ENCODE measurements around the gene FBXW8. TPM values are rescaled to one million over a fixed set of nuclear protein-coding genes. Genes with fewer than 3 reads are reported as not detected.

The FBXW8 gene
- total RNA-seq, 2 experiments from 2014 or later, result 7.2 TPM

DNA sequence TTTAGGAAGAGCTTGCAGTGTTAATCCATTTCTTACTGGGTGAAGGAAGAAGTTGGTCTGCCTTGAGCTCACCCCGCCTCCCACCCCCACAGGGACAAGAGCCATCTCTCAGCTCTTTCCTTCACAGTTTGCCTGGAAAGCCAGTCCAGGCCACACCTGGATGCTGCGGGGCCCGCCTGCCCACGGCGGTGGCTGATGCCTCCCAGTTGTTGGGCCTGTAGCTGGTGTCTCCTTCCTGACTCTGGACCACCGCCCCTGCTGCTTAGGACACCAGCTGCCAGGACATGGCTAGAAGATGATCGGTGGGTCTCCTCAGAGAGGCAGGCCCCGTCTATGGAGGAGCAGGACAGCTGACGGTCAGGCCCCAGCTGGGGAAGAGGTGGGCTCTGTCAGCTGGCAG is 95.6 kb downstream of the FBXW8 start:
- Mint-ChIP-seq H3K36me3 (ENCODE audit: low read depth) (peaks cover 9% of the 10 kb centered on the region), H3K27ac (no peak overlapping the region), H3K4me3 (no peak overlapping the region), H3K4me1 (peaks cover 10% of the 10 kb centered on the region), H3K27me3 (no peaks in the 10 kb centered on the region), H3K9me3 (no peaks in the 10 kb centered on the region)
- CTCF ChIA-PET, result no interaction called here
- no peak for DNase-seq
- POLR2A ChIA-PET, result no interaction called here

DNA sequence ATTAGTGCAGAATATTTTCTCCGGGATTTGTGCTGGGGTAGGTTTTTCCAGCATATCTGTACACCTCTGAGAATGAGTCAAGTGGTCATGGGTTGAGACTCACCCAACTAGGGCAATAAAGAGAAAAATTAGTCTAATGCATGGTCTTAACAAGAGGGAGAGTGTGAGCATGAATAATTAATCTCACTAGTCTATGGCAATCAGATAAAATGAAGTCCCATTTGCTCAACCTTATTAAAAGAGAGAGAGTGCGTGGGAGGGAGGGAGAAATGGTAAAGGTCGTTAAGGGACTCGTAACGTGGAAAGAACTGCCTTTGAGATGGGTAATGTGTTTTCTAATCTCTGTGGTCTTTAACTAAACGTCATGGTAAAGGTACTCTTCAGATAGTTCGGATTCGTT is 96.8 kb downstream of the FBXW8 start:
- Mint-ChIP-seq H3K4me1 (peaks cover 10% of the 10 kb centered on the region), H3K36me3 (ENCODE audit: low read depth) (peaks cover 14% of the 10 kb centered on the region), H3K9me3 (no peaks in the 10 kb centered on the region), H3K4me3 (no peak overlapping the region), H3K27ac (no peak overlapping the region), H3K27me3 (no peaks in the 10 kb centered on the region)
- CTCF ChIA-PET, result no interaction called here
- POLR2A ChIA-PET, result no interaction called here
- no peak for DNase-seq

GRCh38 chr12:117009759-117010158 is 99.0 kb downstream of the FBXW8 start:
- no peak overlapping the region for H3K4me3 Mint-ChIP-seq
- H3K9me3 Mint-ChIP-seq, result peaks cover 7% of the 10 kb centered on the region
- ChIA-PET CTCF (no interaction called here), POLR2A (no interaction called here)
- peaks cover 10% of the 10 kb centered on the region for H3K4me1 Mint-ChIP-seq
- no peak overlapping the region for H3K27ac Mint-ChIP-seq
- no peak for DNase-seq
- H3K36me3 Mint-ChIP-seq (ENCODE audit: low read depth), result peaks cover 33% of the 10 kb centered on the region
- no peaks in the 10 kb centered on the region for H3K27me3 Mint-ChIP-seq

GRCh38 chr12:117010693-117011451 is 100.1 kb downstream of the FBXW8 start:
- peaks cover 44% of the 10 kb centered on the region for H3K36me3 Mint-ChIP-seq (ENCODE audit: low read depth)
- no peaks in the 10 kb centered on the region for H3K27me3 Mint-ChIP-seq
- no peak for DNase-seq
- CTCF ChIA-PET, result no interaction called here
- H3K9me3 Mint-ChIP-seq, result peaks cover 8% of the 10 kb centered on the region
- no peak overlapping the region for H3K27ac Mint-ChIP-seq
- H3K4me1 Mint-ChIP-seq, result peaks cover 2% of the 10 kb centered on the region
- POLR2A ChIA-PET, result no interaction called here
- H3K4me3 Mint-ChIP-seq, result no peak overlapping the region

GRCh38 chr12:117011988-117012805 is 101.4 kb downstream of the FBXW8 start:
- Mint-ChIP-seq H3K9me3 (peaks cover 8% of the 10 kb centered on the region), H3K27ac (no peak overlapping the region), H3K4me1 (no peaks in the 10 kb centered on the region), H3K27me3 (no peaks in the 10 kb centered on the region), H3K36me3 (ENCODE audit: low read depth) (peaks cover 53% of the 10 kb centered on the region), H3K4me3 (no peak overlapping the region)
- no peak for DNase-seq
- CTCF ChIA-PET, result interaction anchor here (0.6 to 1.1 kb wide), 2 partner anchors 108 to 138 kb away, joined by 3 read pairs; no protein-coding TSS in a partner anchor
- POLR2A ChIA-PET, result no interaction called here

- POLR2A ChIA-PET, result no interaction called here
- DNase-seq, result no peak
- no peak overlapping the region for H3K27ac Mint-ChIP-seq
- no peaks in the 10 kb centered on the region for H3K27me3 Mint-ChIP-seq
- H3K9me3 Mint-ChIP-seq, result peaks cover 8% of the 10 kb centered on the region
- H3K4me3 Mint-ChIP-seq, result no peak overlapping the region
- H3K4me1 Mint-ChIP-seq, result no peaks in the 10 kb centered on the region
- CTCF ChIA-PET, result interaction anchor here (1.0 kb wide), 1 partner anchor 11 kb away, joined by 6 read pairs; no protein-coding TSS in a partner anchor
- H3K36me3 Mint-ChIP-seq (ENCODE audit: low read depth), result peaks cover 53% of the 10 kb centered on the region
Observed at GRCh38 chr12:117013726-117014125, 103.0 kb downstream of the FBXW8 start.

- DNase-seq, result no peak
- H3K9me3 Mint-ChIP-seq, result peaks cover 8% of the 10 kb centered on the region
- no peaks in the 10 kb centered on the region for H3K27me3 Mint-ChIP-seq
- H3K36me3 Mint-ChIP-seq (ENCODE audit: low read depth), result peaks cover 52% of the 10 kb centered on the region
- H3K4me3 Mint-ChIP-seq, result no peak overlapping the region
- POLR2A ChIA-PET, result no interaction called here
- H3K4me1 Mint-ChIP-seq, result no peaks in the 10 kb centered on the region
- CTCF ChIA-PET, result interaction anchor here (1.0 kb wide), 1 partner anchor 11 kb away, joined by 6 read pairs; no protein-coding TSS in a partner anchor
- H3K27ac Mint-ChIP-seq, result no peak overlapping the region
Observed at GRCh38 chr12:117014342-117014887, 103.7 kb downstream of the FBXW8 start.

- no peak overlapping the region for H3K27ac Mint-ChIP-seq
- peaks cover 49% of the 10 kb centered on the region for H3K36me3 Mint-ChIP-seq (ENCODE audit: low read depth)
- CTCF ChIA-PET, result no interaction called here
- no peak overlapping the region for H3K4me3 Mint-ChIP-seq
- POLR2A ChIA-PET, result no interaction called here
- no peaks in the 10 kb centered on the region for H3K4me1 Mint-ChIP-seq
- peaks cover 8% of the 10 kb centered on the region for H3K9me3 Mint-ChIP-seq
- DNase-seq, result no peak
- no peaks in the 10 kb centered on the region for H3K27me3 Mint-ChIP-seq
Observed at GRCh38 chr12:117015811-117016210, 105.1 kb downstream of the FBXW8 start.

DNA sequence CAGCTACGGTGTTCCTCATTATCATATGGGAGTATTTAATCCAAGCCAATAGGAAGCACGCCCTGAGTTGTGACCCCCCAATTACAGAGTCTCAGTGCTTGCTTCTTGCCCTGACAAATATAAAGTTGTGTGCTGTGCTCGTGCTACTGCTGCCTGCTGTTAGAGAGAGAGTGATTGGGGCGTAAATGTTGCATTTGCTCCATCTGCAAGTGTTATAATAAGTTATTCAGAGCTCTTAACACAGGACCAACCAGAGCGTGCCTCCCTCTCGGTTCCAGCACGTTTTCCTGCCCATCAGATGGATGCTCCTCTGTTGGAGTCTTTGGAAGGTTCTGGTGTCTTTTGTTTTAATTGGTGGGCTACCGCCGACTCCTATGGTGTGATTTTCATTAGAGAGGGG is 107.1 kb downstream of the FBXW8 start:
- no peak for DNase-seq
- POLR2A ChIA-PET, result no interaction called here
- Mint-ChIP-seq H3K36me3 (ENCODE audit: low read depth) (peaks cover 41% of the 10 kb centered on the region), H3K27ac (no peak overlapping the region), H3K9me3 (peaks cover 8% of the 10 kb centered on the region), H3K4me1 (no peaks in the 10 kb centered on the region), H3K4me3 (no peak overlapping the region), H3K27me3 (no peaks in the 10 kb centered on the region)
- CTCF ChIA-PET, result interaction anchor here (0.8 kb wide), 1 partner anchor 102 kb away, joined by 4 read pairs; no protein-coding TSS in a partner anchor

DNA sequence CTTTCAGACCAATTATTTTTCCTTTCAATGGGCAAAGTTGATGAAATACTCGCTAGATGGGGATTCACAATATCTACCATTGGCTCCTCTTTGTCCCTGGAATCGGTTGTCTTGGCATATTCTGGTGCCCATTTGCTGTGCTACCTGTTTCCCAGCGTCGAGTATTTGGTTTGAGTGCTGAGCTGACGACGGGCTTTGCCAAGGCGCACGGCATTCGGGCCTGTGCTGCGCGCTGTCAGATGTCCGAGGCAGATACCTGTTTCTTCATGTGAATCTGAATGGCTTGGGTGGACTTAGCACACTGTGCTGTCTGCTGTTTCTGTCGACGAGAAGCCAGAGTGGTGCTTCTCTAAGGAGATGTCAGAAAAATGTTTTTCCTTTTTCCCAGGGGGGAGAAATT is 107.5 kb downstream of the FBXW8 start:
- Mint-ChIP-seq H3K27ac (no peak overlapping the region), H3K9me3 (peaks cover 8% of the 10 kb centered on the region), H3K4me1 (no peaks in the 10 kb centered on the region), H3K27me3 (no peaks in the 10 kb centered on the region), H3K36me3 (ENCODE audit: low read depth) (peaks cover 36% of the 10 kb centered on the region), H3K4me3 (no peak overlapping the region)
- DNase-seq, result no peak
- ChIA-PET CTCF (interaction anchor here (0.8 kb wide), 1 partner anchor 102 kb away, joined by 4 read pairs; no protein-coding TSS in a partner anchor), POLR2A (no interaction called here)

DNA sequence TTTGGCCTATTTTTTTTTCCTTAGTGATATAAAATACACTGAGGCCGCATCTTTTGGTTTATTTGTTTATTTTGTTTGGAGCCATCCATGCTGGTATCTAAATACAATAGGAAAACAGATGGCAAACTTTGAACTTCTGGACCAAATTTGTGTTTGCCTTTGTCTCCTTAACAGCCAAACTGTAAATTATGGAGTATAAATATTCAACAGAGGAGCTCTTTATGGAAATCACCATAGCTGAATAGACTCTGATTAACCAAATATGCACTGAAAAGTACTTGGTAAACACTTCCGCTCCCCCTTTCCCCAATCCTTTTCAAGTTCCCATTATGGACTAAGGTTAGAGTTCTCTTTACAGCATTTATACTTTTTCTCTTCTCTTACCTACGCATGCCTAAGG is 107.9 kb downstream of the FBXW8 start:
- ChIA-PET CTCF (no interaction called here), POLR2A (no interaction called here)
- Mint-ChIP-seq H3K27ac (no peak overlapping the region), H3K4me1 (no peaks in the 10 kb centered on the region), H3K4me3 (no peak overlapping the region), H3K36me3 (ENCODE audit: low read depth) (peaks cover 35% of the 10 kb centered on the region), H3K27me3 (no peaks in the 10 kb centered on the region), H3K9me3 (peaks cover 8% of the 10 kb centered on the region)
- DNase-seq, result no peak

- Mint-ChIP-seq H3K4me1 (no peaks in the 10 kb centered on the region), H3K27ac (no peak overlapping the region), H3K27me3 (no peaks in the 10 kb centered on the region), H3K4me3 (no peak overlapping the region), H3K9me3 (no peaks in the 10 kb centered on the region), H3K36me3 (ENCODE audit: low read depth) (peaks cover 24% of the 10 kb centered on the region)
- CTCF ChIA-PET, result interaction anchor here (1.4 kb wide), 1 partner anchor 100 kb away, joined by 5 read pairs; no protein-coding TSS in a partner anchor
- POLR2A ChIA-PET, result no interaction called here
- no peak for DNase-seq
Observed at GRCh38 chr12:117019866-117020265, 109.1 kb downstream of the FBXW8 start.

DNA sequence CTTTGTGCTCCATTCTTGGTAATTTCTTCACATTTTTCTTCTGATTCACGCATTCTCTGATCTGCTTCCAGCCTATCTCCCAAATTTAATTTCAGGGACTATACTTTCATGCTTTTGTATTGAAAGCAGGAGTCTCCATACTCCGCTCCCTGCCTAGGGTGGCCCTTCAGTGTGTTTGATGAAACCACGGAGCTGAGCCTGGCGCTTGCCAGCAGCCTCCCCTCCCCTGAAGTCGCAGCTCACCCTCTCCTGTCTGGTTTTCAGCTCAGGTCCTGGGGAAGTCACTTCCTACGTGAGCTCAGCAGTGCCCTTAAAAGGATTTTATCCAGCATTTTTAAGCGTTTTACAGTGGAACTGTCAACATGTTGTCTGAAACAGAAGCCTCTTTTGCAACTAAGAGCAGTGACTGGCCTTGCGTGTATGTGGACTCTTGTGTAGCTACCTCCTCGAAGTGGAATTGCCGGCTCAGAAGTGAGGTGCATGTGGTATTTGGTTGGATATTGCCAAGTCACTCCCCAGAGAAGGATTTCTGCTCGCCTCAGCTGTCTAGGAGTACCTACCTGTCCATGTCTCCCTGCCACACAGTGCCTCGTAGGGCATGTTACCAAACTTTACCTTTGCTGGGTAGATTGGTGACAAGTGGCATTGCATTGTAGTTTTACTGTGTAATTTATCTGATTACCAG is 109.9 kb downstream of the FBXW8 start:
- Mint-ChIP-seq H3K9me3 (no peaks in the 10 kb centered on the region), H3K4me3 (no peak overlapping the region), H3K36me3 (ENCODE audit: low read depth) (peaks cover 16% of the 10 kb centered on the region), H3K4me1 (peaks cover 2% of the 10 kb centered on the region), H3K27me3 (no peaks in the 10 kb centered on the region), H3K27ac (no peak overlapping the region)
- ChIA-PET POLR2A (no interaction called here), CTCF (interaction anchor here (1.4 kb wide), 1 partner anchor 100 kb away, joined by 5 read pairs; no protein-coding TSS in a partner anchor)
- DNase-seq, result no peak
